ENCODE measurements around the gene BRWD1.

- TF ChIP-seq POLR2A (IDR thresholded peaks at IDR 0.05) (no peak), POLR2AphosphoS5 (IDR thresholded peaks at IDR 0.05) (no peak)
These were observed 162.6 kb downstream of the BRWD1 start for GRCh38 chr21:39150877-39151276.
